ENCODE measurements around the gene FRYL.

DNA sequence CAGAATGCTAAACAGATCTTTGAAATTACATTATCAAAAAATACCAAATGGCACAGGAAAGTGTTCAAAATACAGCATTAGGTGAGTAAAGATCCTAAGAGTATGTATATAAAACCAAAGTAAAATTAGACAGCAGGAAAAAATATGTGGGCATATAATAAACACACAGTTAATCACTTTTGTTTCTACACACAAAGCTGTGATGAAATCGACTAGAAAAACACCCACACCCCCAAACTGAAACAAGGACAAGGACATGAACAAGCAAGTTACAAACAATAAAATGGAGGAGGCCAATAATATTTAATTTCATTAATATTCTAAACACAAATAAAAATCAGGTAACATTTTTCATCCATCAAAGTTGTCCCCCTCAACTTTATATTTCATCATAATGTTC is 143.2 kb downstream of the FRYL start:
- no peak for TF ChIP-seq CTCF (IDR thresholded peaks at IDR 0.05)
- TF ChIP-seq POLR2A (IDR thresholded peaks at IDR 0.05; ENCODE audit: low read depth): no peak
